Measurements from ENCODE around the gene OBSCN. TPM values are rescaled to one million over a fixed set of nuclear protein-coding genes. Genes with fewer than 3 reads are reported as not detected.

The OBSCN gene
- total RNA-seq, 1 donor from 2014 or later = 17.5 TPM

- TF ChIP-seq EZH2 (IDR thresholded peaks at IDR 0.05; ENCODE audit: insufficient read depth, low read length) (no peak), CTCF (IDR thresholded peaks at IDR 0.05; ENCODE audit: insufficient read depth, low read depth, low read length) (no peak)
- no peak for FAIRE-seq
- Histone ChIP-seq H4K20me1 (ENCODE audit: insufficient read depth, low read length) (peaks cover 44% of the 10 kb centered on the region), H3K9me3 (ENCODE audit: insufficient read depth, low read depth, low read length) (no peaks in the 10 kb centered on the region), H2AFZ (ENCODE audit: low read depth, low read length) (no peak overlapping the region), H3K4me1 (ENCODE audit: insufficient read depth, low read length) (peaks cover 28% of the 10 kb centered on the region), H3K4me3 (ENCODE audit: insufficient read depth, low read depth, low read length) (no peak overlapping the region), H3K27ac (ENCODE audit: low read depth, low read length) (peak overlapping the region; percentile 1), H3K27me3 (ENCODE audit: insufficient read depth, low read length) (no peaks in the 10 kb centered on the region), H3K36me3 (ENCODE audit: insufficient read depth, low read length) (peaks cover 3% of the 10 kb centered on the region), H3K4me2 (ENCODE audit: low read length) (no peak overlapping the region), H3K79me2 (ENCODE audit: insufficient read depth, low read length) (peaks cover 5% of the 10 kb centered on the region), H3K9ac (ENCODE audit: low read length) (peak overlapping the region; percentile 22)
- Mint-ChIP-seq H3K9me3 (ENCODE audit: unreplicated experiment) (no peaks in the 10 kb centered on the region), H3K4me1 (ENCODE audit: low read depth, unreplicated experiment) (peaks cover 6% of the 10 kb centered on the region), H3K27ac (ENCODE audit: unreplicated experiment) (no peak overlapping the region), H3K4me3 (ENCODE audit: unreplicated experiment) (no peak overlapping the region), H3K36me3 (ENCODE audit: low read depth, unreplicated experiment) (peaks cover 15% of the 10 kb centered on the region), H3K27me3 (ENCODE audit: low read depth, unreplicated experiment) (no peaks in the 10 kb centered on the region)
- no peak for DNase-seq (ENCODE audit: low read depth)
Observed at GRCh38 chr1:228393811-228394570, 186.1 kb downstream of the OBSCN start.

- no peak for FAIRE-seq
- Mint-ChIP-seq H3K9me3 (ENCODE audit: unreplicated experiment) (no peaks in the 10 kb centered on the region), H3K4me1 (ENCODE audit: low read depth, unreplicated experiment) (peaks cover 6% of the 10 kb centered on the region), H3K4me3 (ENCODE audit: unreplicated experiment) (no peak overlapping the region), H3K27me3 (ENCODE audit: low read depth, unreplicated experiment) (no peaks in the 10 kb centered on the region), H3K27ac (ENCODE audit: unreplicated experiment) (no peak overlapping the region), H3K36me3 (ENCODE audit: low read depth, unreplicated experiment) (peaks cover 17% of the 10 kb centered on the region)
- peaks cover 3% of the 10 kb centered on the region for H3K36me3 ChIP-seq (ENCODE audit: insufficient read depth, low read length)
- H3K4me3 ChIP-seq (ENCODE audit: insufficient read depth, low read depth, low read length) = no peak overlapping the region
- no peak overlapping the region for H3K4me2 ChIP-seq (ENCODE audit: low read length)
- no peak overlapping the region for H3K9ac ChIP-seq (ENCODE audit: low read length)
- peaks cover 28% of the 10 kb centered on the region for H3K4me1 ChIP-seq (ENCODE audit: insufficient read depth, low read length)
- H3K27me3 ChIP-seq (ENCODE audit: insufficient read depth, low read length) = no peaks in the 10 kb centered on the region
- H3K79me2 ChIP-seq (ENCODE audit: insufficient read depth, low read length) = peaks cover 5% of the 10 kb centered on the region
- H3K27ac ChIP-seq (ENCODE audit: low read depth, low read length) = no peak overlapping the region
- H3K9me3 ChIP-seq (ENCODE audit: insufficient read depth, low read depth, low read length) = no peaks in the 10 kb centered on the region
- DNase-seq (ENCODE audit: low read depth) = no peak
- peaks cover 49% of the 10 kb centered on the region for H4K20me1 ChIP-seq (ENCODE audit: insufficient read depth, low read length)
- TF ChIP-seq CTCF (IDR thresholded peaks at IDR 0.05; ENCODE audit: insufficient read depth, low read depth, low read length) (no peak), EZH2 (IDR thresholded peaks at IDR 0.05; ENCODE audit: insufficient read depth, low read length) (no peak)
- H2AFZ ChIP-seq (ENCODE audit: low read depth, low read length) = no peak overlapping the region
Observed at GRCh38 chr1:228394571-228395394, 186.9 kb downstream of the OBSCN start.
